Erythroblast (primary cell): ENCODE results near the gene RYR1.

Experiments
- DNase-seq, 2 experiments: peaks; one replicate each; lab custom pipeline; 2025; lab: John Stamatoyannopoulos, UW
- GATA1 ChIP-seq: IDR thresholded peaks from 2 replicates; pipeline ENCODE4 v1.6.1; 2011; ENCODE audit warnings: low read depth, mild to moderate bottlenecking, control low read depth, low read length, moderate library complexity
- POLR2A ChIP-seq: IDR thresholded peaks from 2 replicates; pipeline ENCODE4 v1.6.1; 2011; ENCODE audit warnings: mild to moderate bottlenecking, low read length

RYR1 gene

DNA sequence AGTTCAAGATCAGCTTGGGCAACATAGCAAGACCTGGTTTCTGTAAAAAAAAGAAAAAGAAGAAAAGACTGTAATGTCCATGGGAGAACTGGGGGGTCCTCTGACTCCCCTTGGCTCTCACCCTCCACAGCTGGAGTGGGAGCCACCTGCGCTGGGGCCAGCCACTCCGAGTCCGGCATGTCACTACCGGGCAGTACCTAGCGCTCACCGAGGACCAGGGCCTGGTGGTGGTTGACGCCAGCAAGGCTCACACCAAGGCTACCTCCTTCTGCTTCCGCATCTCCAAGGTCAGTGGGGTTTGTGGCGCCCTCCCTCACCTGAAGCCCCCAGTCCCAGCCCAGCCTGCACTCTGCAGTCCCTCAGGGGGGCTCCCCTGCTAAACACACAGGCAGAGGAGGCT, 14.7 kb downstream of the RYR1 start:
- no peak for DNase-seq
- TF ChIP-seq POLR2A = no peak
- TF ChIP-seq GATA1 = no peak

DNA sequence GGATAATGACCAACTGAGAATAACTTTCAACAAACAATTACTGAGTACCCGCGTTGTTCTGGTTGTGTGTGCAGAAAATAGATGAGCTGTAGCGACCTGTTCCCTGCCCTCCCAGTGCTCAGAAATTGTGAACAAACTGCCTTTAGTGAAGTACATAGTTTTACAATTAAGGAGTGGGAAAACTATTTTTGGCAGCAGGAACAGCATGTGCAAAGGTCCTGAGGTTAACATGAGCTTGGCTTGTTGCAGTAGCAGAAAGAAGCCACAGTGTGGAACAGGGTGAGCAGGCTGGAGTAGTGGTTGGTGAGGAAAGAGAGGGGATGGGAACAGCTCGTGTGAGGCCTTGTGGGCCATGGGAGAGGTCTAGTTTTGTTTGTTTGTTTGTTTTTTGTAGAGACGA, 16.0 kb downstream of the RYR1 start:
- DNase-seq = no peak
- TF ChIP-seq GATA1 (no peak), POLR2A (no peak)

- DNase-seq = no peak
- no peak for TF ChIP-seq POLR2A
These were observed 17.5 kb downstream of the RYR1 start for GRCh38 chr19:38451036-38451435.

DNA sequence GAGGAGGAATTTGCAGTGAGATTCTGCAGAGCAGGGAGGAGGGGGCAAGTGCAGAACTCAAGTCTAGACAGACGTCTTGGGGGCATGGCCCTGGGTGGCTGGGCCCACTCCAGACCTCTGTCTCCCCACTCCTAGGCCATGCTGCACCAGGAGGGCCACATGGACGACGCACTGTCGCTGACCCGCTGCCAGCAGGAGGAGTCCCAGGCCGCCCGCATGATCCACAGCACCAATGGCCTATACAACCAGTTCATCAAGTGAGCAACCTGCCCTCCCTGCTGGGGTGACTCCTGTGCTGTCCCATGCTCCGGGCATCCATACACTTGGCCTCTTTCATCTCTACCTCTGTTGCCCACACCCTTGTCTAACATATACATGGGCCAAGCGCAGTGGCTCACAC, 18.1 kb downstream of the RYR1 start:
- TF ChIP-seq POLR2A (no peak), GATA1 (no peak)
- DNase-seq = no peak

GRCh38 chr19:38452430-38453366, 19.2 kb downstream of the RYR1 start:
- no peak for DNase-seq
- TF ChIP-seq POLR2A (no peak), GATA1 (no peak)

- TF ChIP-seq POLR2A (no peak), GATA1 (no peak)
- no peak for DNase-seq
These were observed 20.1 kb downstream of the RYR1 start for GRCh38 chr19:38453596-38453995.

GRCh38 chr19:38455031-38455430, 21.5 kb downstream of the RYR1 start:
- DNase-seq = no peak

DNA sequence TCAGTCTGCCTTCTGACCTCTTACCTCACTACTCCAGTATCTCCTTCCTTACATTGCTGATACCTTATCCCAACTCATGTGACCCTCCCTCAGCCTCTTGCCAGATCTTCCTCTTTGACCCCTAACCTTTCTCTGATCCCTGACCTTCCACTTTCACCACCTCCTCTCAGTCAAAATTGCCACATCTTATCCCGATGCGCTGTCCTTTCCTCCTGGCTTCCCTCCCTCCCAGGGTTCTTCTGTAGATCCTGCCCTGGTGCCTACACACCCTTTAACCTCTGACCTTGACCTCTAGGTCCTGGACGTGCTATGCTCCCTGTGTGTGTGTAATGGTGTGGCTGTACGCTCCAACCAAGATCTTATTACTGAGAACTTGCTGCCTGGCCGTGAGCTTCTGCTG, 23.7 kb downstream of the RYR1 start:
- TF ChIP-seq POLR2A = no peak
- TF ChIP-seq GATA1 = no peak
- DNase-seq = no peak

More at GRCh38 chr19:38455031-38455430, 21.5 kb downstream of the RYR1 start:
- no peak for TF ChIP-seq POLR2A

GRCh38 chr19:38457690-38458405, 24.4 kb downstream of the RYR1 start:
- DNase-seq = no peak

GRCh38 chr19:38458991-38459390, 25.5 kb downstream of the RYR1 start:
- TF ChIP-seq GATA1 (no peak), POLR2A (no peak)
- no peak for DNase-seq

More at GRCh38 chr19:38457690-38458405, 24.4 kb downstream of the RYR1 start:
- TF ChIP-seq GATA1 = no peak
- TF ChIP-seq POLR2A = no peak

GRCh38 chr19:38463365-38463764, 29.9 kb downstream of the RYR1 start:
- TF ChIP-seq GATA1 = no peak
- no peak for TF ChIP-seq POLR2A
- no peak for DNase-seq

- DNase-seq = no peak
- TF ChIP-seq GATA1 = no peak
- TF ChIP-seq POLR2A = no peak
These were observed 31.1 kb downstream of the RYR1 start for GRCh38 chr19:38464421-38465082.

GRCh38 chr19:38466050-38466449, 32.6 kb downstream of the RYR1 start:
- DNase-seq = no peak
- TF ChIP-seq GATA1 (no peak), POLR2A (no peak)
